OCI-LY3 (cell line): ENCODE results near the gene MACIR.

ENCODE experiments used
- CTCF ChIP-seq: fragments of 200-600, 300-600 bp; sonication (generic); IDR thresholded peaks from 2 replicates; pipeline ENCODE4 v1.5.1; 2014; ENCODE audit warnings: antibody characterized with exemption, low read length, low read depth
- EZH2phosphoT487 ChIP-seq: fragments of 200-600 bp; shearing (Covaris generic); IDR thresholded peaks from 2 replicates; pipeline ENCODE4 v1.6.1; 2018; ENCODE audit warnings: antibody characterized with exemption, mixed run types, low read depth

- no peak for TF ChIP-seq EZH2phosphoT487
- no peak for TF ChIP-seq CTCF
Measured at GRCh38 chr5:103235891-103236290, 22.7 kb upstream of the MACIR start.
